OCI-LY3 (cell line): ENCODE measurements around the gene MAP3K10.

Experiments used
- CTCF ChIP-seq: fragments of 200-600, 300-600 bp; sonication (generic); IDR thresholded peaks from 2 replicates; pipeline ENCODE4 v1.5.1; 2014; ENCODE audit warnings: antibody characterized with exemption, low read length, low read depth
- EZH2phosphoT487 ChIP-seq: fragments of 200-600 bp; shearing (Covaris generic); IDR thresholded peaks from 2 replicates; pipeline ENCODE4 v1.6.1; 2018; ENCODE audit warnings: antibody characterized with exemption, mixed run types, low read depth

- TF ChIP-seq CTCF (no peak), EZH2phosphoT487 (no peak)
Measured at GRCh38 chr19:40208602-40209001, 17.4 kb downstream of the MAP3K10 start.
